ENCODE results near the gene SEPTIN7.

SEPTIN7 gene

GRCh38 chr7:35839860-35840854 lies 39.3 kb downstream of the SEPTIN7 start:
- no peak for DNase-seq (ENCODE audit: low spot score)

DNA sequence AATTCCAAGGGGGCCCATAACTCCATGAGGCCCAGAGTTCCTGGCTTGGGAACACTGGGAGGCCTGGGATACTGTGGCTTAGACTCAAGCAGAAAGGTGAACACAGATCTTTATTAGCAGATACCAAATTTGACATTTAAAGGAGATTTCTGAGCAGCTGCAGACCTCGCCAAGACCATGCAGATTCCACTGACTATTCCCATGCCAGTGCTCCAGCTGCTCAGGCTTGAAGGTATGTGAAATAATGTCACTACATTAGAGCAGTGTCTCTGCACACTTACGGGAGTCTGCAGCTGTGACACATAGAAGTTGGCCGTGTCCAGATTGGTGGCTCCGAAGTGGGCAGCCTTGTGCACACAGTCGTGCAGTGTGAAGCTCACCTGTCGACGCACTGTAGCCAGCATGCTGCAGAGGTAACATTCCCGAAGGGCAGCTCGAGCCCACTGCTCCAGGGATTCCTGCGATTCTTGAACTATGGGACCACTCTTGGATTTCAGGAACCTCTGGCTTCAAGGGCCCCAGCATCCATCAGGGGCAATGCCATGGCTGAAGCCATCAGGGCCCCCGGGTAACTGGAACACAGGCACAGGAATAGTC lies 46.1 kb downstream of the SEPTIN7 start:
- DNase-seq (ENCODE audit: low spot score) = no peak

DNA sequence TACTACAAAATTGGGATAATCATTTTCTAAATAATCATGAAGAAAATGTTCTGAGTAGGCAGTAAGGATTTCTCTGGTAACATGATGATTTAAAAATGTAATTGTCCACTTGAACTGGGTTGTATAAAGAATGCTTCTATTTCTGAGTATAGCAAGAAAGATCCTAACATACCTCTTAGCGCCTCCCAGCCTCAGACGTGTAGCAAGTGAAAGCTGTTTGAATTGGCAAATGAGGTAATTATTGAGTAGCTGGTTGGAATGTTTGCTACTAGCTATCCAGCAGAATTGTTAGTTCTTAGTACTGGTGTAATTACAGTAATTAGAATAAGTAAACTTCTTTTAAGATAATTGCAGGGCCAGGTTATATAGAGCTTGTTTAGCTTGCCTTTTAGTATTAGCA lies 47.9 kb downstream of the SEPTIN7 start:
- DNase-seq (ENCODE audit: low spot score) = no peak

DNA sequence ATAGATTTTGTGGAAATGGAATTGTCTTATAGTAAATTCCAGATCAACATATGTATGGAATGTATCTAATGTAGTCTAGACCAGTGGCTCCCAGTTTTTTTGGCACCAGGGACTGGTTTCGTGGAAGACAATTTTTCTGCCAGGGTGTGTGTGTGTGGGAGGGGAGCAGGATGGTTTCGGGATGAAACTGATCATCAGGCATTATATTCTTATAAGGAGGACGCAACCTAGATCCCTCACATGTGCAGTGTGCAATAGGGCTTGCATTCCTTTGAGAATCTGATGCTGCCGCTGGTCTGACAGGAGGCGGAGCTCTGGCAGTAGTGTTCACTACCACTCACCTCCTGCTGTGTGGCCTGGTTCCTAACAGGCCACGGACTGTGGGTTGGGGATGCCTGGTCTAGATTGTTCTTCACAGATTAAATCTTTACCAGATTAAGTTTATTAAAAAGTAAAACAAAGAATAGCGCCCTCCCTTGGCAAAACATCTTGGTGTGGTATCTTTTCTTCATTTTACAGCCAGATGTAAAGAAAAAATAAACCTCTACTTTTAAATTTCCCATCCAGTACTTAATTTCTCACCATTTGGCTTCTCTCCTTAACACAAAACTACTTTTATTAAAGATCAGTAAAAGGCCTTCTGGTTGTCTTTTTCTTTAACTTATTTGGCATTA lies 48.4 kb downstream of the SEPTIN7 start:
- no peak for DNase-seq (ENCODE audit: low spot score)

DNA sequence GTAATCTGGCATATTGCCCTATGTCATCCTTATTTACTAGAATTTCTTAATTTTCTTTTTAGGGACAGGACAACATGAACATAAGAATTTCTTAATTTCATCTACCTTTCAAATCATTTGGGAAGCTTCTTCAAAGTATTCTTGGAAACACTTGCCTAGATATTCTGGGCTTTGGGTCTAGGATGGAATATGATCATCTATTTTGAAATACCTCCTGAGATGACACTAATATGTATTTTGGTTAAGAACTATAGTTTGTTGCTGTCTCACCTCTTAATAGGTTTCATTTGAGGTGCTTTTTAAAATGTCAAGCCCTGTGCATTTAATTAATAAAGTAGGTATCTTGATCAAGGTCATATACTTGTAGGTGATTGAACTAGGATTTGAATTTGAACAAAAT lies 49.1 kb downstream of the SEPTIN7 start:
- no peak for DNase-seq (ENCODE audit: low spot score)
